GM18502 (cell line): Measurements from ENCODE around the gene FCN1.

ENCODE experiments used
- ATAC-seq: cut with Tn5 transposase; IDR thresholded peaks from one replicate; pipeline ENCODE4 v1.9.1; 2021; ENCODE audit warnings: mild to moderate bottlenecking; ENCODE audit not compliant: unreplicated experiment, poor library complexity

The FCN1 gene

GRCh38 chr9:134895567-134895907 is 22.2 kb downstream of the FCN1 start:
- ATAC-seq = no peak

- ATAC-seq = no peak
These were observed 22.6 kb downstream of the FCN1 start for GRCh38 chr9:134895097-134895496.

- ATAC-seq = no peak
These were observed 23.4 kb downstream of the FCN1 start for GRCh38 chr9:134894136-134894860.

GRCh38 chr9:134892820-134893420 is 24.8 kb downstream of the FCN1 start:
- ATAC-seq = no peak

GRCh38 chr9:134892221-134892620 is 25.5 kb downstream of the FCN1 start:
- no peak for ATAC-seq

GRCh38 chr9:134891713-134892112 is 26.0 kb downstream of the FCN1 start:
- no peak for ATAC-seq

- no peak for ATAC-seq
These were observed 26.7 kb downstream of the FCN1 start for GRCh38 chr9:134891053-134891452.

- no peak for ATAC-seq
These were observed 27.6 kb downstream of the FCN1 start for GRCh38 chr9:134890155-134890495.

GRCh38 chr9:134889386-134890154 is 28.1 kb downstream of the FCN1 start:
- ATAC-seq = no peak

- ATAC-seq = no peak
These were observed 29.0 kb downstream of the FCN1 start for GRCh38 chr9:134888603-134889190.

- ATAC-seq = no peak
These were observed 29.8 kb downstream of the FCN1 start for GRCh38 chr9:134887686-134888602.

- ATAC-seq = no peak
These were observed 30.5 kb downstream of the FCN1 start for GRCh38 chr9:134887219-134887618.

- ATAC-seq = no peak
These were observed 31.2 kb downstream of the FCN1 start for GRCh38 chr9:134886413-134886913.

GRCh38 chr9:134885679-134886412 is 31.9 kb downstream of the FCN1 start:
- ATAC-seq = no peak

- no peak for ATAC-seq
These were observed 32.6 kb downstream of the FCN1 start for GRCh38 chr9:134885001-134885678.

- no peak for ATAC-seq
These were observed 33.2 kb downstream of the FCN1 start for GRCh38 chr9:134884492-134884891.

GRCh38 chr9:134883040-134883782 is 34.5 kb downstream of the FCN1 start:
- no peak for ATAC-seq

- no peak for ATAC-seq
These were observed 35.4 kb downstream of the FCN1 start for GRCh38 chr9:134882204-134882785.
